GM13977 (cell line): ENCODE measurements around the gene CYP27B1.

Experiments used
- DNase-seq: peaks from one replicate; pipeline ENCODE4 v3.0.0; 2012; ENCODE audit warnings: low spot score
- CTCF ChIP-seq: IDR thresholded peaks from 2 replicates; pipeline ENCODE4 v1.5.1; 2012; ENCODE audit warnings: mild to moderate bottlenecking, control low read depth; ENCODE audit not compliant: insufficient read depth; ENCODE audit errors: extremely low read depth, missing control alignments
- in situ Hi-C: fragments of 300-500 bp; cut with MboI; formaldehyde crosslinking; loops from one replicate; pipeline ENCODE4 v1.12.0; 2022; ENCODE audit warnings: low sequenced_read_pairs, low pct_unique_long_range_greater_than_20kb, mixed read lengths, inconsistent platforms; ENCODE audit not compliant: unreplicated experiment

CYP27B1 gene

GRCh38 chr12:57770734-57771133, 3.9 kb upstream of the CYP27B1 start:
- in situ Hi-C loops, result no loop called here
- no peak for DNase-seq
- no peak for TF ChIP-seq CTCF

DNA sequence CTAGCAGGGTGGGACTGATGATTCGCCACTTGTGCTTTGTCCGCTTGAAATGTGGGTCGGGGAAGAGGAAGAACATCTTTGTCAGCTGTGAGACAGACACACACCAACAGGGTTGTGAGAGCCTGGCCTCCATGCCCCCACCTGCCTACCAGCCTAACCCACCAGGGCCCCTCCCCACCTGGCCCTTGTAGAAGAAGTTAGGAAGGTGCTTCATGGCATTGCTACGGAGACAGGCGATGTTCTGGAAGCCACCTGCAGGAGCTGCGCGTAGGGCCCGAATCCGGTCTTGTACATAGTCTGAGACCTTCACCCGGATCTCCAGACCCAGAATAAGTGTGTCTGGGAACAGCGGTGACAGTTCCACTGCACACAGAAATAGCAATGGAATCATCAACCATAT, 2.7 kb upstream of the CYP27B1 start:
- in situ Hi-C loops, result no loop called here
- no peak for DNase-seq
- TF ChIP-seq CTCF, result no peak

- no peak for TF ChIP-seq CTCF
- DNase-seq, result no peak
- in situ Hi-C loops, result no loop called here
These were observed 998 bp upstream of the CYP27B1 start for GRCh38 chr12:57767876-57768275.

GRCh38 chr12:57767305-57767698, 424 bp upstream of the CYP27B1 start:
- DNase-seq, result no peak
- TF ChIP-seq CTCF, result no peak
- in situ Hi-C loops, result no loop called here

- no peak for DNase-seq
- no peak for TF ChIP-seq CTCF
- in situ Hi-C loops, result no loop called here
These were observed 997 bp downstream of the CYP27B1 start for GRCh38 chr12:57765698-57766463.

GRCh38 chr12:57765003-57765697, 1.7 kb downstream of the CYP27B1 start:
- in situ Hi-C loops, result no loop called here

More at GRCh38 chr12:57765003-57765697, 1.7 kb downstream of the CYP27B1 start:
- DNase-seq, result no peak
- peak; percentile 65 for TF ChIP-seq CTCF
